ENCODE measurements around the gene COX5B. TPM values are rescaled to one million over a fixed set of nuclear protein-coding genes. Genes with fewer than 3 reads are reported as not detected.
A peak's percentile ranks its signal among the peaks of the same experiment; 100 is the strongest.
"Not testable (repeated sequence)": the region's sequence is repeated elsewhere in the genome, so short reads cannot be mapped to it uniquely, and the experiment has no call there.

Gene COX5B
- total RNA-seq (100 to 1,000 TPM; 108 to 142 (median 119) TPM), total RNA-seq (23.6 to 84.4 (median 57.4) reads per million in 29 experiments)
- 115 TPM for total RNA-seq (2013)

GRCh38 chr2:97645695-97646629 is at the start of gene COX5B:
Gene COX5B (plus strand): TSS chr2:97646062. CDS start chr2:97646087, 25 bp downstream.
- ChIA-PET POLR2A (interaction anchor here (0.9 to 2.6 kb wide), 5 partner anchors 11 to 18 kb away, joined by 3 to 45 read pairs (median 3); partner anchors contain the start of gene ACTR1B (in 2 of the 2)), CTCF (interaction anchor here (0.6 to 4.2 kb wide), 12 partner anchors 15 to 1146 kb away, joined by 3 to 38 read pairs (median 4); partner anchors contain the start of genes ACTR1B (in 1 of the 2) and ZAP70 (in 1 of the 2))
- Histone ChIP-seq H3K36me3 (ENCODE audit: control insufficient read depth in 2 of 2, extremely low read depth in 1 of 2, insufficient read depth in 1 of 2, low read length in 1 of 2) (peaks cover 8 to 27% of the 10 kb centered on the region in 2 donors), H3K9me3 (no peaks in the 10 kb centered on the region), H3K27ac (ENCODE audit: low read length) (peak within 1 kb of the TSS; percentile 76), H3K27me3 (replicated peaks in 1 of 2; ENCODE audit: control insufficient read depth in 2 of 2, extremely low read depth in 1 of 2, insufficient read depth in 2 of 2, low read length in 1 of 2) (no peaks in the 10 kb centered on the region), H3K4me1 (ENCODE audit: control insufficient read depth in 1 of 2, extremely low read depth in 1 of 2, insufficient read depth in 2 of 2, low read length in 2 of 2) (peaks cover 5 to 24% of the 10 kb centered on the region in 2 experiments), H3K4me3 (ENCODE audit: control insufficient read depth in 1 of 2, extremely low read depth in 1 of 2, low read length in 1 of 2) (peak within 1 kb of the TSS; percentile 81 to 93)
- Mint-ChIP-seq H3K27me3 (no peaks in the 10 kb centered on the region), H3K9me3 (no peaks in the 10 kb centered on the region), H3K27ac (peak within 1 kb of the TSS; percentile 98), H3K4me1 (peaks cover 20 to 33% (median 24%) of the 10 kb centered on the region in 3 donors), H3K4me3 (peak within 1 kb of the TSS; percentile 90 to 93 (median 93)), H3K36me3 (peaks cover 26% of the 10 kb centered on the region)
- WGBS (ENCODE audit: insufficient coverage): under 1% methylated on average over 56 of the region's 63 CpGs
- peak; percentile 96 to 99 (median 98) for ATAC-seq (replicated peaks in 1 of 4)
- peak; percentile 94 to 99 (median 98) for DNase-seq

- ATAC-seq (replicated peaks in 1 of 4); POLR2A ChIA-PET; H3K9me3 Mint-ChIP-seq; H3K4me3 Mint-ChIP-seq; H3K27ac ChIP-seq (ENCODE audit: low read length); H3K4me3 ChIP-seq (ENCODE audit: control insufficient read depth in 1 of 2, extremely low read depth in 1 of 2, low read length in 1 of 2); H3K27ac Mint-ChIP-seq; H3K4me1 ChIP-seq (ENCODE audit: control insufficient read depth in 1 of 2, extremely low read depth in 1 of 2, insufficient read depth in 2 of 2, low read length in 2 of 2); H3K27me3 ChIP-seq (replicated peaks in 1 of 2; ENCODE audit: control insufficient read depth in 2 of 2, extremely low read depth in 1 of 2, insufficient read depth in 2 of 2, low read length in 1 of 2); H3K9me3 ChIP-seq; H3K36me3 ChIP-seq (ENCODE audit: control insufficient read depth in 2 of 2, extremely low read depth in 1 of 2, insufficient read depth in 1 of 2, low read length in 1 of 2); H3K36me3 Mint-ChIP-seq; H3K4me1 Mint-ChIP-seq; CTCF ChIA-PET; DNase-seq: not testable (repeated sequence)
- WGBS (ENCODE audit: insufficient coverage): no CpG with 5 or more reads among the region's 4 CpGs
- H3K27me3 Mint-ChIP-seq: peaks cover 13 to 19% of the 10 kb centered on the region in 2 donors
Observed at GRCh38 chr2:97596180-97596579, 49.7 kb upstream of the COX5B start.

- H3K36me3 ChIP-seq (ENCODE audit: control insufficient read depth in 2 of 2, extremely low read depth in 1 of 2, insufficient read depth in 1 of 2, low read length in 1 of 2); H3K27ac ChIP-seq (ENCODE audit: low read length); H3K27me3 ChIP-seq (replicated peaks in 1 of 2; ENCODE audit: control insufficient read depth in 2 of 2, extremely low read depth in 1 of 2, insufficient read depth in 2 of 2, low read length in 1 of 2); POLR2A ChIA-PET; H3K36me3 Mint-ChIP-seq; H3K9me3 Mint-ChIP-seq; H3K4me3 ChIP-seq (ENCODE audit: control insufficient read depth in 1 of 2, extremely low read depth in 1 of 2, low read length in 1 of 2); H3K9me3 ChIP-seq; H3K4me1 ChIP-seq (ENCODE audit: control insufficient read depth in 1 of 2, extremely low read depth in 1 of 2, insufficient read depth in 2 of 2, low read length in 2 of 2); CTCF ChIA-PET: not testable (repeated sequence)
- WGBS (ENCODE audit: insufficient coverage): 77% methylated on average over 2 of the region's 10 CpGs
- H3K27ac Mint-ChIP-seq: peak overlapping the region in 1 of 2 donors; percentile 85
- H3K4me1 Mint-ChIP-seq: peaks cover 8 to 17% (median 10%) of the 10 kb centered on the region in 3 donors
- ATAC-seq (replicated peaks in 1 of 4) (peak; percentile 43 to 88 (median 62)), DNase-seq (peak in 5 of 35 experiments; percentile 7 to 29 (median 25))
- H3K4me3 Mint-ChIP-seq: peak overlapping the region in 1 of 3 donors; percentile 39
- peaks cover 13 to 14% of the 10 kb centered on the region in 2 donors for H3K27me3 Mint-ChIP-seq
Observed at GRCh38 chr2:97601537-97601936, 44.3 kb upstream of the COX5B start.

GRCh38 chr2:97605109-97605508 is 40.8 kb upstream of the COX5B start:
- H3K4me3 Mint-ChIP-seq; POLR2A ChIA-PET; DNase-seq; CTCF ChIA-PET; H3K27me3 ChIP-seq (replicated peaks in 1 of 2; ENCODE audit: control insufficient read depth in 2 of 2, extremely low read depth in 1 of 2, insufficient read depth in 2 of 2, low read length in 1 of 2); ATAC-seq (replicated peaks in 1 of 4); H3K27me3 Mint-ChIP-seq; H3K4me1 ChIP-seq (ENCODE audit: control insufficient read depth in 1 of 2, extremely low read depth in 1 of 2, insufficient read depth in 2 of 2, low read length in 2 of 2); H3K36me3 Mint-ChIP-seq; H3K36me3 ChIP-seq (ENCODE audit: control insufficient read depth in 2 of 2, extremely low read depth in 1 of 2, insufficient read depth in 1 of 2, low read length in 1 of 2); H3K4me3 ChIP-seq (ENCODE audit: control insufficient read depth in 1 of 2, extremely low read depth in 1 of 2, low read length in 1 of 2); H3K9me3 Mint-ChIP-seq; H3K9me3 ChIP-seq; H3K27ac Mint-ChIP-seq; H3K27ac ChIP-seq (ENCODE audit: low read length): not testable (repeated sequence)
- WGBS (ENCODE audit: insufficient coverage): no CpG with 5 or more reads among the region's 8 CpGs
- peaks cover 8 to 17% (median 10%) of the 10 kb centered on the region in 3 donors for H3K4me1 Mint-ChIP-seq

DNA sequence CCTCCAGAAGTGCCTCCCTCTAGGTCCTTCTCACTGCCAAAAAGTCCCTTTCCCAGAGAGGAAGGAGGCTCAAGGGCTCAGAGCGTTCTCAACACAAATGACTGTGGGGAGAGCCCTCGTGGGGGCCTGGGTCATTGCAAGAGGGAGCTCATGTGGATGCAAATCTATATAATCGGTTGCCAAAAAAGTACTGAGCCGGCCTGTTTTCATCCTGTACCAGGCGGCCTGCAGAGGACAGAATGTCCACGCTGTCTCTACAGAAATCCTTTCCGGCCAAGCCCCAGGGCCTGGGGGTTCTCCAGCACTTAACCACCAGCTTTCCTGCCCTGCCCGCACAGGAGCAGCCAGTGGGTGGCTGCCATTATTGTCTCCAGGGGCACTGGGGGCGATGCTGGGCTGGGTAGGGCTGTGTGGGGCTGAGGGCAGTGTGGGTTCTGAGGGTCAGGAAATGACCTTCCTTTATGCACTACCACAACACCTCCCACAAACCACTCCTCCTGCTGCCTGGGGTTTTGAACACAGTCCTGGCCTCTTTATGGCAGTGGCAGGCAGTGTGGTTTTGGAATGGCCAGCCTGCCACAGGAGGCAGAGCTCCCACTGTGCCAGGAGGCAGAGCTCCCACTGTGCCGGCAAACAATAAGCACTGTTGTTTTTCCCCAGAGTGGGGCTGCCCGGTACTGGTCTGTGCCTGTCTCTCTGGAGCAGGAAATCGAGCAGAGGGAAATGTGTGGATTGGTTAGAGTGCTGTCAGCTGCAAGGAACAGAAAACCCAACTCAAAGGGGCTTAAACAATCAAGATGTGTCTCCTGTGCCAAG is 40.1 kb upstream of the COX5B start:
- H3K4me1 ChIP-seq (ENCODE audit: control insufficient read depth in 1 of 2, extremely low read depth in 1 of 2, insufficient read depth in 2 of 2, low read length in 2 of 2); H3K36me3 Mint-ChIP-seq; H3K27ac ChIP-seq (ENCODE audit: low read length); H3K27me3 ChIP-seq (replicated peaks in 1 of 2; ENCODE audit: control insufficient read depth in 2 of 2, extremely low read depth in 1 of 2, insufficient read depth in 2 of 2, low read length in 1 of 2); H3K9me3 ChIP-seq; H3K4me3 ChIP-seq (ENCODE audit: control insufficient read depth in 1 of 2, extremely low read depth in 1 of 2, low read length in 1 of 2); H3K4me3 Mint-ChIP-seq; CTCF ChIA-PET; DNase-seq; H3K9me3 Mint-ChIP-seq; POLR2A ChIA-PET; H3K27ac Mint-ChIP-seq; ATAC-seq (replicated peaks in 1 of 4); H3K27me3 Mint-ChIP-seq; H3K36me3 ChIP-seq (ENCODE audit: control insufficient read depth in 2 of 2, extremely low read depth in 1 of 2, insufficient read depth in 1 of 2, low read length in 1 of 2): not testable (repeated sequence)
- WGBS (ENCODE audit: insufficient coverage): no CpG with 5 or more reads among the region's 12 CpGs
- peaks cover 8 to 13% (median 10%) of the 10 kb centered on the region in 3 donors for H3K4me1 Mint-ChIP-seq

DNA sequence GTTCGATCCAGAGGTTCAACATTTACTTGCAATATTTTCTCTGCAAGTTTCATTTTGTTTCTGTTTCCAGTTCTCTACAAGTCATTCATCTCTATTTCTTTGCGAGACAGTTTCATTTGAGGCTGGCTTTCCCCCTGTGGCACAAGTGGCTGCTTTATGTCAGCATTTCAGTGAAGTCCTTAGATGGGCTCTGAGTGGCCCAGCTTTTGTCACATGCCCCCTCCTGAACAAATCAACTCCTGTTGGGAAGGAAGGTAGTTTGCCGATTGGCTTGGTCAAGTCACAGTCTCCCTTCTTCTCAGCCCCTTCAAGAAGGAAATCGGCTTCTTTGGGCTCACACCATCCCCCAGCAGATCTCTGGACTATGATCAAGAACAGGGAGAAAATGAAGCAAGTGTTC is 37.1 kb upstream of the COX5B start:
- WGBS (ENCODE audit: insufficient coverage): no CpG with 5 or more reads among the region's 4 CpGs
- H3K4me1 Mint-ChIP-seq; H3K9me3 ChIP-seq; H3K27me3 Mint-ChIP-seq; H3K27me3 ChIP-seq (replicated peaks in 1 of 2; ENCODE audit: control insufficient read depth in 2 of 2, extremely low read depth in 1 of 2, insufficient read depth in 2 of 2, low read length in 1 of 2); H3K4me3 ChIP-seq (ENCODE audit: control insufficient read depth in 1 of 2, extremely low read depth in 1 of 2, low read length in 1 of 2); CTCF ChIA-PET; POLR2A ChIA-PET; H3K4me1 ChIP-seq (ENCODE audit: control insufficient read depth in 1 of 2, extremely low read depth in 1 of 2, insufficient read depth in 2 of 2, low read length in 2 of 2); H3K27ac ChIP-seq (ENCODE audit: low read length); H3K4me3 Mint-ChIP-seq; H3K27ac Mint-ChIP-seq; DNase-seq; ATAC-seq (replicated peaks in 1 of 4); H3K9me3 Mint-ChIP-seq; H3K36me3 ChIP-seq (ENCODE audit: control insufficient read depth in 2 of 2, extremely low read depth in 1 of 2, insufficient read depth in 1 of 2, low read length in 1 of 2); H3K36me3 Mint-ChIP-seq: not testable (repeated sequence)
